ENCODE data around the gene MYH10. TPM values are rescaled to one million over a fixed set of nuclear protein-coding genes. Genes with fewer than 3 reads are reported as not detected.
A peak's percentile ranks its signal among the peaks of the same experiment; 100 is the strongest.

The MYH10 gene
- total RNA-seq, 1 experiment from 2014 or later, result 251 TPM

GRCh38 chr17:8503368-8503767, 127.2 kb downstream of the MYH10 start:
- H3K27me3 Mint-ChIP-seq (ENCODE audit: low read depth), result no peaks in the 10 kb centered on the region
- Histone ChIP-seq H3K9me3 (ENCODE audit: control insufficient read depth, low read depth, low read length) (no peaks in the 10 kb centered on the region), H2BK5ac (ENCODE audit: insufficient read length, low read length) (no peak overlapping the region), H3K79me2 (ENCODE audit: insufficient read depth, low read length) (no peaks in the 10 kb centered on the region), H3T11ph (ENCODE audit: low read length) (no peak overlapping the region), H2BK120ac (ENCODE audit: low read depth, low read length, poor library complexity, severe bottlenecking) (no peak overlapping the region), H2BK15ac (ENCODE audit: low read depth, low read length) (no peak overlapping the region), H3K14ac (ENCODE audit: insufficient read depth, low read length) (no peak overlapping the region), H3K4ac (ENCODE audit: low read depth, low read length) (no peak overlapping the region), H3K56ac (ENCODE audit: insufficient read length, low read depth, low read length) (no peak overlapping the region), H3K27ac (ENCODE audit: insufficient read length, low read depth, low read length) (no peak overlapping the region), H3K79me1 (ENCODE audit: insufficient read depth, low read depth, low read length, poor library complexity, severe bottlenecking) (no peaks in the 10 kb centered on the region), H2BK20ac (ENCODE audit: low read depth, low read length, poor library complexity, severe bottlenecking) (no peak overlapping the region), H3K9ac (ENCODE audit: extremely low read depth, insufficient read length, low read length) (no peak overlapping the region), H4K91ac (ENCODE audit: insufficient read length, low read depth, low read length) (no peak overlapping the region), H2AK5ac (ENCODE audit: insufficient read length, low read length) (no peak overlapping the region), H4K5ac (ENCODE audit: insufficient read length, low read depth, low read length) (no peak overlapping the region), H3K27me3 (ENCODE audit: insufficient read depth, low read length) (no peaks in the 10 kb centered on the region), H3K18ac (ENCODE audit: insufficient read length, low read depth, low read length) (no peak overlapping the region), H3K4me2 (ENCODE audit: insufficient read depth, insufficient read length, low read length) (no peak overlapping the region), H2BK12ac (ENCODE audit: insufficient read length, low read depth, low read length) (no peak overlapping the region), H3K23ac (ENCODE audit: insufficient read length, low read depth, low read length) (no peak overlapping the region), H3K23me2 (ENCODE audit: insufficient read length, low read depth, low read length, poor library complexity, severe bottlenecking) (no peaks in the 10 kb centered on the region), H4K20me1 (ENCODE audit: control insufficient read depth, insufficient read depth, insufficient read length) (no peaks in the 10 kb centered on the region), H4K8ac (replicated peaks; ENCODE audit: insufficient read length, low read depth, low read length) (no peak overlapping the region), H3K4me1 (ENCODE audit: insufficient read depth, low read length) (no peaks in the 10 kb centered on the region), H2AFZ (ENCODE audit: low read length) (no peak overlapping the region)
- no peak overlapping the region for H3K4me3 Mint-ChIP-seq
- no peak for DNase-seq
- H3K9me3 Mint-ChIP-seq, result no peaks in the 10 kb centered on the region
- no CpG with 5 or more reads among the region's 6 CpGs for WGBS (ENCODE audit: extremely low coverage, insufficient read length, low lambda C conversion rate)
- peak overlapping the region in 2 of 3 experiments; percentile 58 to 91; a peak in 2 of 7 replicates for H3K27ac Mint-ChIP-seq
- no peaks in the 10 kb centered on the region for H3K4me1 Mint-ChIP-seq
- no peak for TF ChIP-seq CTCF (conservative IDR thresholded peaks at IDR 0.05)
- H3K36me3 Mint-ChIP-seq (ENCODE audit: insufficient read depth in 1 of 3, low read depth in 3 of 3), result peaks cover 45 to 95% (median 93%) of the 10 kb centered on the region in 3 experiments
